Peyer's patch (tissue), 4 donors: ENCODE results near the gene CNDP2. TPM values are rescaled to one million over a fixed set of nuclear protein-coding genes. Genes with fewer than 3 reads are reported as not detected.

Experiments used
- DNase-seq, 3 donors: peaks; one replicate each; pipeline ENCODE4 v3.0.0-alpha.2; 2017 to 2019
- H3K27ac ChIP-seq, 4 donors: fragments of 200-600 bp; sonication (generic); one replicate each; pipeline ENCODE4 v1.5.1; 2016 to 2019
- H3K27me3 ChIP-seq, 2 donors: fragments of 200-600 bp; sonication (generic); one replicate each; pipeline ENCODE4 v1.5.1; 2019
- H3K36me3 ChIP-seq, 3 donors: fragments of 200-600 bp; sonication (generic); one replicate each; pipeline ENCODE4 v1.5.1; 2016 to 2019
- H3K4me1 ChIP-seq, 4 donors: fragments of 200-600 bp; sonication (generic); one replicate each; pipeline ENCODE4 v1.5.1; 2016 to 2019
- H3K4me3 ChIP-seq, 4 donors: fragments of 200-600 bp; sonication (generic); 1 replicate in 3 of 4; 2 replicates in 1 of 4; pipeline ENCODE4 v1.5.1; 2016 to 2019; ENCODE audit warnings: mild to moderate bottlenecking in 1 of 4
- H3K9me3 ChIP-seq, 4 donors: fragments of 200-600 bp; sonication (generic); one replicate each; pipeline ENCODE4 v1.5.1; 2016 to 2019; ENCODE audit warnings: mild to moderate bottlenecking in 1 of 4
- POLR2A ChIP-seq, 2 donors: fragments of 450-650 bp; IDR thresholded peaks; one replicate each; pipeline ENCODE4 v1.5.1; 2017; ENCODE audit warnings: antibody characterized with exemption in 2 of 2, mild to moderate bottlenecking in 2 of 2, moderate library complexity in 2 of 2
- total RNA-seq, 4 donors: library from RNA; depleted of rRNA; stranded (reverse); fragments of >200 nt; gene quantifications; one replicate each; pipeline ENCODE4 v1.1.0, GENCODE V29; 2016
- TF ChIP-seq, protein P1 (sequence below), 6 experiments: fragments of 450-650 bp in 4 of 6; fragments of 200-600 bp in 2 of 6; sonication (generic) in 1 of 6; IDR thresholded peaks; one replicate each; pipeline ENCODE4 v1.5.1; 2017 to 2019; ENCODE audit warnings: antibody characterized with exemption in 6 of 6, mild to moderate bottlenecking in 3 of 6, moderate library complexity in 1 of 6

The CNDP2 gene
- total RNA-seq, 4 donors from 2014 or later, result 283 to 798 (median 653) TPM

DNA sequence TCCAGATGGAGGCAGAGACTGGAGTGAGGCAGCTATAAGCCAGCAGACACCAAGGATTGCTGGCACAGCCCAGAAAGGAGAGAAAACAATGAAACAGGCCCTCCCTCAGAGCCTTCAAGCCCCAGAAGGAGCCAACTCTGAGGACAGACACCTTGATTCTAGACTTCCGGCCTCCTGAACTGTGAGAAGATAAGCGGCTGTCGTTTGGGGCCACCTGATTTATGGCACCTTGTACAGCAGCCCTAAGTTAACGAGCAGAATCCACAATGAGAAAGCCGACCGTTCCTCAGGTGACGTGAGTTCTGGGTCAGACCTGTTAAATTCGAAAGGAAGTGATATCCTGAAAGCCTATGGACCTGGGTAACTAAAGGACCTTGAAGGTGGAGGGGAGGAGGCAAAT is 7.3 kb upstream of the CNDP2 start:
- no peaks in the 10 kb centered on the region for H3K4me1 ChIP-seq
- no peaks in the 10 kb centered on the region for H3K9me3 ChIP-seq
- TF ChIP-seq, protein P1, sequence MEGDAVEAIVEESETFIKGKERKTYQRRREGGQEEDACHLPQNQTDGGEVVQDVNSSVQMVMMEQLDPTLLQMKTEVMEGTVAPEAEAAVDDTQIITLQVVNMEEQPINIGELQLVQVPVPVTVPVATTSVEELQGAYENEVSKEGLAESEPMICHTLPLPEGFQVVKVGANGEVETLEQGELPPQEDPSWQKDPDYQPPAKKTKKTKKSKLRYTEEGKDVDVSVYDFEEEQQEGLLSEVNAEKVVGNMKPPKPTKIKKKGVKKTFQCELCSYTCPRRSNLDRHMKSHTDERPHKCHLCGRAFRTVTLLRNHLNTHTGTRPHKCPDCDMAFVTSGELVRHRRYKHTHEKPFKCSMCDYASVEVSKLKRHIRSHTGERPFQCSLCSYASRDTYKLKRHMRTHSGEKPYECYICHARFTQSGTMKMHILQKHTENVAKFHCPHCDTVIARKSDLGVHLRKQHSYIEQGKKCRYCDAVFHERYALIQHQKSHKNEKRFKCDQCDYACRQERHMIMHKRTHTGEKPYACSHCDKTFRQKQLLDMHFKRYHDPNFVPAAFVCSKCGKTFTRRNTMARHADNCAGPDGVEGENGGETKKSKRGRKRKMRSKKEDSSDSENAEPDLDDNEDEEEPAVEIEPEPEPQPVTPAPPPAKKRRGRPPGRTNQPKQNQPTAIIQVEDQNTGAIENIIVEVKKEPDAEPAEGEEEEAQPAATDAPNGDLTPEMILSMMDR (IDR thresholded peaks at IDR 0.05), result no peak
- no peak for TF ChIP-seq POLR2A (IDR thresholded peaks at IDR 0.05)
- H3K27me3 ChIP-seq, result no peaks in the 10 kb centered on the region
- no peak overlapping the region for H3K27ac ChIP-seq
- H3K36me3 ChIP-seq, result no peaks in the 10 kb centered on the region
- no peak overlapping the region for H3K4me3 ChIP-seq
- no peak for DNase-seq

DNA sequence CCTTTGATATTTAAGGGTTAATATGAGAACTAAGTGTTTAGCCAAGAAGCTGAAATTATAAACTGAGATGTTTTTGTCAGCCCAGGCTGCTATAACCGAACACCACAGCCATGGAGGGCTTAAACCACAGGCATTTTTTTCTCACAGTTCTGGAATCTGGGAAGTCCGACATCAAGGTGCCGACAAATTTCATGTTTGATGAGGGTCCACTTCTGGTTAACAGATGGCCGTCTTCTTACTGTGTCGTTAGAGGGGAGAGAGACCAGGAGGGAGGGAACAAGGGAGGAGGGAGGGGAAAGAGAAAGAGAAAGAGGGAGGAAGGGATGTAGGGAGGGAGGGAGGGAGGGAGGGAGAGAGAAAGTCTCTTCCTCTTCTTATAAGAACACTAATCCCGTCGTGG is 6.5 kb upstream of the CNDP2 start:
- H3K4me3 ChIP-seq, result no peak overlapping the region
- DNase-seq, result no peak

DNA sequence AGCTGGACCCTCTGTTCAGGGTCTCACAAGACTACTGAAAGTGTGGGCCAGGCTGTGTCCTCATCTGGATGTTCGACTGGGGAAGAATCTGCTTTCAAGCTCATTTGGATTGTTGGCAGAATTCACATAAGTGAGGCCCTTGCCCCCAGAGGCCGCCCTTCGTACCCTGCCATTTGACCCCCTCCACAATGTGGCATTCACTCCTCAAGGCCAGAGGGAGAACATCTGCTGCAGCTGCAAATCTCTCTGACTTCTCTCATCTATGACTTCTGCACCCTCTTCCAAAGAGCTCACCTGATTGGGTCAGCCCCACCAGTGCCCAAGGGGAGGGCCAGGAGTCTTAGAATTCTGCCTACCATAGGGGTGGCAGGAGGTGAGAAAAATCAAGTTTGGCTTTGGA is 3.9 kb upstream of the CNDP2 start:
- H3K9me3 ChIP-seq, result no peaks in the 10 kb centered on the region
- no peaks in the 10 kb centered on the region for H3K36me3 ChIP-seq
- TF ChIP-seq, protein P1 (IDR thresholded peaks at IDR 0.05), result no peak
- no peak for TF ChIP-seq POLR2A (IDR thresholded peaks at IDR 0.05)
- no peak overlapping the region for H3K4me3 ChIP-seq
- DNase-seq, result no peak
- H3K27ac ChIP-seq, result no peak overlapping the region
- H3K27me3 ChIP-seq, result no peaks in the 10 kb centered on the region
- peaks cover 0 to 6% (median 0%) of the 10 kb centered on the region in 4 donors for H3K4me1 ChIP-seq

More for the DNA sequence above, 6.5 kb upstream of the CNDP2 start:
- Histone ChIP-seq H3K27ac (no peak overlapping the region), H3K36me3 (no peaks in the 10 kb centered on the region), H3K27me3 (no peaks in the 10 kb centered on the region), H3K4me1 (no peaks in the 10 kb centered on the region), H3K9me3 (no peaks in the 10 kb centered on the region)
- TF ChIP-seq POLR2A (IDR thresholded peaks at IDR 0.05), result no peak
- TF ChIP-seq, protein P1 (IDR thresholded peaks at IDR 0.05), result no peak

GRCh38 chr18:74493689-74494088 is 2.5 kb upstream of the CNDP2 start:
- DNase-seq, result peak in 2 of 3 donors; percentile 37 to 81
- H3K4me3 ChIP-seq, result no peak overlapping the region
- H3K9me3 ChIP-seq, result no peaks in the 10 kb centered on the region
- H3K27ac ChIP-seq, result no peak overlapping the region
- peaks cover 0 to 14% (median 7%) of the 10 kb centered on the region in 4 donors for H3K4me1 ChIP-seq
- H3K36me3 ChIP-seq, result no peaks in the 10 kb centered on the region
- no peaks in the 10 kb centered on the region for H3K27me3 ChIP-seq
- TF ChIP-seq, protein P1 (IDR thresholded peaks at IDR 0.05), result peak; percentile 18 to 96 (median 76)
- TF ChIP-seq POLR2A (IDR thresholded peaks at IDR 0.05), result no peak

DNA sequence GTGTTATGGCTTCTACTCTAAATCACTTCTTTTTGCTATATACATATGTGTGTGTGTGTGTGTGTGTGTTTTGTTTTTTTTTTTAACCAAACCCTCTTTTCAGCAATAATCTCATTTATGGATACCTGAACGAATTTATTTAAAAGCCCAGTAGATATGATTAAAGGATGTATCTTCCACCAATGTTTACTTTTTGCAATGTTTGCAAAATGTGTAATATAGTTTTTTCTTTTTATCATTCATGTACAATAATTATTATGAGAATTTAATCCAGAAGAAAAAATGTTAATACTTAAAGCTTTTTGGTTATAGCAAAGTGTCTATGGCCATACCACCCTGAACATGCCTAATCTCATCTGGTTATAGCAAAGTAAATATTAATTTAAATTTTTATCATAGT is 1.6 kb upstream of the CNDP2 start:
- DNase-seq, result no peak
- Histone ChIP-seq H3K9me3 (no peaks in the 10 kb centered on the region), H3K36me3 (no peaks in the 10 kb centered on the region), H3K27ac (no peak overlapping the region), H3K4me1 (peaks cover 0 to 22% (median 9%) of the 10 kb centered on the region in 4 donors), H3K27me3 (no peaks in the 10 kb centered on the region), H3K4me3 (no peak overlapping the region)
- TF ChIP-seq POLR2A (IDR thresholded peaks at IDR 0.05), result no peak
- TF ChIP-seq, protein P1 (IDR thresholded peaks at IDR 0.05), result no peak
